Germinal center (tissue), 1 donor: ENCODE data around the gene SUPV3L1.
A peak's percentile ranks its signal among the peaks of the same experiment; 100 is the strongest.
"Not testable (repeated sequence)": the region's sequence is repeated elsewhere in the genome, so short reads cannot be mapped to it uniquely, and the experiment has no call there.

Source experiments
- DNase-seq: peaks from one replicate; pipeline ENCODE4 v3.0.0; 2012; ENCODE audit warnings: mixed read lengths, low spot score

The SUPV3L1 gene

DNA sequence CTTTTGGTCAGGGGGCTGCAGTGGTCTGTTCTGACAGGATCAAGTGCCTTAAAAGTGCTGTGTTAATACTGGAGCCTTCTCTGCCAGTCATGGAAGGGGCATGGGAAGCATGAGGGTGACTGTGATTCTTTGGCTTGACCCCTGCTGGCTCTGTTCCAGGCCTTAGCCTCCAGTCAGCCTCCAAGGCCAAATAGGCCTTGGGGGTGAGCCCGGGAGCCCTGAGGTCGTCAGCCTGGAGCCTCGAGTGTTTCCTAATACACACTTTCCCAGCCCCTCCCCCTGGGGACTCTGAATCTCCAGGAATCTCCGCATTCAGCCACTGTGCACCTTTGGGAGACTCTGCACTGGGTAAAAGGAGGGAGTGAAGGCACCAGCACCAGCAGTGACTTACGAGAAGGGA is 50.1 kb downstream of the SUPV3L1 start:
- no peak for DNase-seq

DNA sequence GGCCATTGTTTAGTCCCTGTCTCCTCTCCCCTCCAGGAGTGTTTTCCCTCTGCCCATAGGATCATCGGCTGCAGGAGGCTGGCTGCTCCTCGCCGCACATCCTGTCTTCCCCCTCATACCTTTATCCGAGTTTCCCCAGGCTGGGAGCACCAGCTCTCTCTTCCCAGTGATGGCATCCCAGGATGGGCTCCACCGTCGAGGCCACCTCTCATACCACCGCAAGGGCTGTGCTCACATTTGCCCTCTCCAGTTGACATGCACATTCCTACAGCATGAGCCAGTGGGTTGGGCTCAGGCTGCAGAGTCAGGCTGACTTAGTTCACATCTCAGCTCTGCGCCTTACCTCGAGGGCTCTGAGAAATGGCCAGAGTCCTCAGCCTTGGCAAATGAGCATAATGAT is 52.2 kb downstream of the SUPV3L1 start:
- no peak for DNase-seq

DNA sequence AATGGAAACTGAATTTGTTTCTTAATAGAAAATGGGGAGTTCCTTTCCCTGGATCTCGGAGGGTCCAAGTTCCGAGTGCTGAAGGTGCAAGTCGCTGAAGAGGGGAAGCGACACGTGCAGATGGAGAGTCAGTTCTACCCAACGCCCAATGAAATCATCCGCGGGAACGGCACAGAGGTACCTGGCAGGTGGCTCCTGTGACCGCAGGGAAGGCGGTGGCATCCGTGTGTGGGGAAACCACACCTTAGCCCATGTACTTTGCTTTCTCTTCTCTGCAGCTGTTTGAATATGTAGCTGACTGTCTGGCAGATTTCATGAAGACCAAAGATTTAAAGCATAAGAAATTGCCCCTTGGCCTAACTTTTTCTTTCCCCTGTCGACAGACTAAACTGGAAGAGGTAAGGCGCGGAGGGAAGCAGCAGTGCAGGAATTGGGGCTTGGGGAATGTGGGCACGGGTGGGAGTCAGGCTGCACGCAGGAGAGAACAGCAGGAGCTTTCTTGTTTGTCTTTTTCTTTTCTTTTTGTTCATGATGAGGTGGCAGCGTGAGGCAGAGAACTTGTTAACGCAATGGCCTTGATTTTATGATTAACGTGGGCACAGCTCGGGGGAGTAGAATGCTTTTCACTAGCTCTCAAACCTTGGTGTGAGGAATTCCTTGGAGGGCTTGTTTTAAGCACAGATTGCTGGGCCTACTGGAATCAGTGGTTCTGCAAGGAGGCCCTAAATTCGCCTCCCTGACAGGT is 52.9 kb downstream of the SUPV3L1 start:
- DNase-seq: no peak

DNA sequence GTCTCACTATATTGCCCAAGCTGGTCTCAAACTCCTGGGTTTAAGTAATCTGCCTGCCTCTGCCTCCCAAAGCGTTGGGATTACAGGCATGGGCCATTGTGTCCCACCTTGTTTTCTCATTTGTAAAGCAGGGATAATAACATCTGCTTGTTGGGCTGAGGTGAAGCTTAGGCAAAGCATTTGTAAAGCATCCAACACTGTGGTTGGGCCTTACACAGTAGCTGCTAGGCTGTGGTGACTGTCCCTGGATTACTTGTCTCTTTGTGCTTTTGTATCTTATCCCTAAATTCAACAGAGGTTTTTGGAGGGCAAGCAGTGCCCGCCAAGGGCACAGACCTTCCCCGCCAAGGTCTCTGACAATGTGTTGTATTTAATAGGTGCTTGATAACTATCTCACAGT is 54.4 kb downstream of the SUPV3L1 start:
- DNase-seq: no peak

DNA sequence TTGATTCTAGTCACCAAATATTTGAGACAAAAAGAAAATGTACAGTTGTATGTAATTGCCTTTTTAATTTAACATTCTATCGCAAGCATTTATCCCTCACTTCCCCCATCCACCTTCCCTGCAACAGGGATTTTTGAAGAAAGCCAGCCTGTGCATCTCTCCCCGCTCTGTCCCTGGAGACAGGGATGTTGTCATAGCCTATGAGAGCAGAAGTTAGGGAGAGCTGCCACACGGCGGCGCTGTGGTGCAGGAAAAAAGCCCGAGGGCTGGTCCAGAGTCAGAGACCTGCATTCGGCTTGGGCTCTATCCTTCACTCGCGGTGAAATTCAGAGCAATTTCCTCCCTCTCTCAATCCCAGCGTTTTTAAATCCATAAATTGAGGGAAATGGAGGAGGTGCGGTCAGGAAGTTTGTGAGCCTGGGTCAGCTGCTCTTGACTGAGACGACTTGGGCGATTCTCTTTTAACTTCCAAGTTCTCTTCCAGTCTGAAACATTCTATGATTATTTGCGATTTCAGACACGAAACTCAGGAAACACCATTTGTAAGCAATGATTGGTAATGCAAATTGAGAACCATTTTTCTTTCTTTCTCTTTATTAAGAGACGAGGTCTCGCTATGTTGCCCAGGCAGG is 57.6 kb downstream of the SUPV3L1 start:
- peak; percentile 80 for DNase-seq

DNA sequence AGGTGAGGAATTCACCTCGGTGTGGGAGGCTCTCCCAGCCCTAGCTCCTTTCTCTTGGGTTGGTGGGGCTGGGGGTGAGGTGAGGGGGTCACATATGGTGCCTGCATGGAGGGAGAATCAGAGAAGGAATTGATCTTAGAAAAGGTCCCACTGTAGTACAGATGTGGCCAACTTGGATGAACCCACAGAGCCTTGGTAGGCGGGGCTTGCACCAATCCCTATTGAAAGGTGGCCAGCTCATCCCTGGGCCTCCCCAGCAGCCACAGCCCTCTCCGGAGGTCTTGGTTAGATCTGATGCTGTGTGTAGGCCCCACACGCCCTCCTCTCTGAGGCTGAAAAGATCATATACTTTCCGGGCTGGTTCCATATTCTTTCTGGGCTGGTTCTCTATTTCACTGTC is 59.1 kb downstream of the SUPV3L1 start:
- no peak for DNase-seq

DNA sequence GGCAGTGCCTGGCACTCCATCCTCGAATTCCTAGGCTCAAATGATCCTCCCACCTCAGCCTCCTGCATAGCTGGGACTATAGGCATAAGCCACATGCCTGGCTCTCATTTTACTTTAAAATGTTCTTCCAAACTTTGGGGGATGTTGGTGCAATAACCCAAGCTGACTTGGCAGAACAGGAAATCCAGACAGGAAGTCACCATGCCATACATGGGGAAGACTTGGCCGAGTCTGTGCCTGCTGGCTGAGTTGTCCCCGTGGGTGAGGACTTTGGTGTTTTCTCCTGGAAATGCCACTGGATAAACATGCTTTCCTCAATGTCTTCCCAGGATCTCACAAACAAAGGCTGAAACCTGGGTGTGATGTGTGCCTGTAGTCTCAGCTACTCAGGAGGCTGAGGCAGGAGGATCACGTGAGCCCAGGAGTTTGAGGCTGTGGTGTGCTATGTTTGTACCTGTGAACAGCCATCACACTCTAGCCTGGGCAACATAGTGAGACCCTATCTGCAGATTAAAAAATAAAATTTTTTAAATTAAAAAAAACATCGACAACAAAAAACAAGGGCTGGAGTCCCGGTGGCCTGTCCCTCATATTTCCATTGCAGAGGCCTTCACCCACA is 59.9 kb downstream of the SUPV3L1 start:
- no peak for DNase-seq

DNA sequence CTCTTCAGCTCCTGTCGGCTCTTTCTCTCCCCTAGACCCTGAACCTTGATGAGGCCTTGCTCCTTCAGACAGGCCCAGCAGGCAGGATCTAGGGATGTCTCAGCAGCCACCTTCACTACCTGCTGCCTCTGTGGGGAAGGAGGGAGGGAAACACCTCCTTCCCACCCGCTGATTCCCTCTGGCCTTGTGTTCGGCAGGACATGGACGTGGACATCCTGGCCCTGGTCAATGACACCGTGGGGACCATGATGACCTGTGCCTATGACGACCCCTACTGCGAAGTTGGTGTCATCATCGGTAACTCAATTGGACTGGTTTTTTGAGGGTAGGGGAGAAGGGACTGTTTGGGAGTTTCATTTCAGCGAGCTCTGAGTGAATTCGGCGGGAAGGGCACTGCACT is 60.4 kb downstream of the SUPV3L1 start:
- no peak for DNase-seq

DNA sequence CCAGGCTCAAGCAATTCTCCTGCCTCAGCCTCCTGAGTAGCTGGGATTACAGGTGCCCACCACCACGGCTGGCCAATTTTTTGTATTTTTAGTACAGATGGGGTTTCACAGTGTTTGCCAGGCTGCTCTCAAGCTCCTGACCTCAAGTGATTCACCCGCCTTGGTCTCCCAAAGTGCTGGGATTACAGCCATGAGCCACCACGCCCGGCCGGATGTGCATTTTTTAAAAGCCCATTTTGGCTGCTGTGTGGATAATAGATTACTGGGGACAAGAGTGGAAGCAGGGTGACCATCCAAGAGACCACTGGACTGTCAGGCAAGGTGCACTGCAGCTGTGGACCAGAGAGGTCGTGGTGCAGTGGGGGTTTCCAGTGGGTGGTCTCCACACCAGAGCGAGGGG is 61.5 kb downstream of the SUPV3L1 start:
- DNase-seq: no peak

DNA sequence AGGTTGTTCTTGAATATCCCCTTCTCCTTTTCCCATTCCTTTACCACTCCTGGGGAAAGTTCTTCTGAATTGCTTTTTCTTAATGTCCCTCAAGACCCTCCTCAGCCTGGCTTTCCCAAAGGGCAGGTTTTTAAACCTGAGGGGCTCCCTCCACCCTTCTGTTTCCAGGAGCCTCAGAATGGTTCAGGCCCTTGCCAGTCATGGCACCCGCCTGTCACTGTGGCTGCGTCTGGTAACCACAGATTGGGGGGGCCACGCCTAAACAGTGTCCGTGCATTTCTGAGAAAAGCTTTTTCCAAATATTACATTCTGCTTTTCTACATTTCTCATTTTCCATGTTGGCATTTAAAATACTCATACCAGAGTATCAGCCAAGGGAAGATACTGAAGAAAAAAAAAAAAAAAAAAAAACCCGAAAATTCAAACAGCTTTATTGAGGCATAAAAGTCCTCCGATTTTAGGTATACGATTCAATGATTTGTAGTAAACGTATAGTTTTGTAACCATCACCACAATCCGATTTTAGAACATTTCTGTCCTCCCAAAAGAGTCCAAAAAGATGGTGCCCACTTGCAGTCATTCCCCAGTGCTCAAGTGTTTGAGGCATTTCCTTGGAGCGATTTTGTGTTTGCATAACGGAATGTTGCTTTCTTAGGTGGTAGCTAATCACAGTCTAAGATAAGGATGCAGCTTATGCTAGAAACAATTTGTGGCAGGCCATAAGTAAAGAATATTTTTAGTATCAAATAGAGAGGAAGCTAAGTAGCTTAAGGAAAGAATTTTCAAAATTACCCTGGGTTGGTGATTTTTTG is 62.2 kb downstream of the SUPV3L1 start:
- DNase-seq: no peak

DNA sequence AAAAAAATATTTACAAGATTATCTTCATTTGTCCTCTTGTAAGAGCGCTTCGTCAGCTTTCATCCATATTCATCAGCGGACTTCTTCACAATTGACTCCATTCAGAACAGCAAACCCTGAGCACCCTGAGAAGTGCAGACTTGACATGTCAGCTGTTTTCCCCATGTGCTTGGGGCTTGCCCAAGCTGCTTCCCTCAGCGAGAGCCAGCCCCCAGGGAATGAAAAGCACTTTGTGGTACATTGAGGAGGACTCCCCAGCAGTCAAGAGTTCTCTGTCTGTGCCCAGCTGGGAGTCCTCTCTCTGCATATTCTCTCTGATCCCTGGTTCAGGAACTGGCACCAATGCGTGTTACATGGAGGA is 62.8 kb downstream of the SUPV3L1 start:
- no peak for DNase-seq

DNA sequence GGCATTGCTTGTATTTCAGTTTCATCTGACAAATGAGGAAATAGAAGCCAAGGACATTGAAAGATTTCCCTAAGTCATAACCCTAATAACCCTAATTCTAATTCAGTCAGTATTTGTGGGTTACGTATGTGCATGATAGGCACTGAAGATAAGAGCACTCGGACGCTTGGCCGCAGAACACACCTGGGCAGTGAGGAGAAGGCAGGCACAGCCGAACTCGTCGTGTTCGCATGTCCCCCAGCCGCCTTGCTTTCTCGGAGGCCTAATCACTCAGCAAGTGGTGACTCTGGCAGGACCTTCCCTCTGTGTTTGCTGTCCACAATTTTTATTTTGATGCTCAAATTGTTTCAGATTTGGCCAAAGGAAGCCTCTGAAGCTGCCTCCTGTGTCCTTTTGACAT is 63.8 kb downstream of the SUPV3L1 start:
- DNase-seq: no peak

DNA sequence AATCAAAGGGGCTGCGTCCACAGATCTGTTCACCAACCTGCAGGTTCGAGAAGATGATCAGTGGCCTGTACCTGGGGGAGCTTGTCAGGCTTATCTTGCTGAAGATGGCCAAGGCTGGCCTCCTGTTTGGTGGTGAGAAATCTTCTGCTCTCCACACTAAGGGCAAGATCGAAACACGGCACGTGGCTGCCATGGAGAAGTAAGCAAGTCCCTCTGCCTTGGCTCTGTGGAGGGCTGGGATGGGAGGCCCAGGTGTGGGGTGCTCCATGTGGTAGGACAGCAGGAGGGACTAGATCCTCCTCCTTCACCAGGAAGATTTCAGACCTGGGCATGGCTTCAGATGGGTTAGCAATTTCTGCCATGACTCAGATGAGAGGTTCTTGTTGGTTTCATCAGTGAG is 66.0 kb downstream of the SUPV3L1 start:
- DNase-seq: no peak

DNA sequence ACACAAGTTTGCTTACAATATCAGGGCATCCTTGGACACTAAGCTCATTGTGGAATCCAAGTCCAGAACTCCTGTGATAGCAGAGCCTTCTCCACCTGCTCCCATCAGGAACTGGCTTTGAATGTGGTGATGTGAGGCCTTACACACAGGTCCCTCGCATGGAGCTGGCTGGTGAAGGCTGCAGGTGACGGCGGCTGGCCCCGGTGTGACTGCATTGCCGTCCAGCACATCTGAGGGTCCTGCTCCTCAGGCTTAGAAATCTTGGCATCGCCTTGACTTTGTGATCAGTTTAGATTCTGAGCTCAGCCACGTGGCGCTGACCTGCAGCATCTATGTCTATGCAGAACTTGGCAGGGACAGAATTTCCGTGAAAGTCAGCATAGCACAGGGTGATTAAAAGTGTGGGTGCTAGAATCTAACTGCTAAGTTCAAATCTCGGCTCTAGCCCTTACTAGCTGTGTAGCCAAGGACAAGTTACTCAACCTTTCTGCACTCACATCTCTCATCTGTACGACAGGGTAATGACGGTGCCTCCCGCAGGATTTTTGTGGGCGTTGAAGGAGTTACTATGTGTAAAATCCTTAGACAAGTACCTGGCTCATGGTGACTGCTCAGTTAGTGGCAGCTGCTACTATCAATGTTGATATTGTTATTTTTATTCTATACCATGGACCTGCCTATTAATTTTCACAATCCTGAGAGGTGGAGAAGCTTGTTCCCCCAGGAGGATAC is 66.7 kb downstream of the SUPV3L1 start:
- no peak for DNase-seq

DNA sequence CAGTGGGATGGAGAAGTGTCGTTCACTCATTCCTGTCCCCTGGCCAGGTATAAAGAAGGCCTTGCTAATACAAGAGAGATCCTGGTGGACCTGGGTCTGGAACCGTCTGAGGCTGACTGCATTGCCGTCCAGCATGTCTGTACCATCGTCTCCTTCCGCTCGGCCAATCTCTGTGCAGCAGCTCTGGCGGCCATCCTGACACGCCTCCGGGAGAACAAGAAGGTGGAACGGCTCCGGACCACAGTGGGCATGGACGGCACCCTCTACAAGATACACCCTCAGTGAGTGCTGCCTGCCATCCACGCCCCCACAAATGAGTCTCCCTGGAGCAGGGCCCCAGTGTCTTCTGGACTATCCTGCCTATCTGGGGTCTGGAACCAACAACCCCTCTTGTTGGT is 67.3 kb downstream of the SUPV3L1 start:
- DNase-seq: no peak

DNA sequence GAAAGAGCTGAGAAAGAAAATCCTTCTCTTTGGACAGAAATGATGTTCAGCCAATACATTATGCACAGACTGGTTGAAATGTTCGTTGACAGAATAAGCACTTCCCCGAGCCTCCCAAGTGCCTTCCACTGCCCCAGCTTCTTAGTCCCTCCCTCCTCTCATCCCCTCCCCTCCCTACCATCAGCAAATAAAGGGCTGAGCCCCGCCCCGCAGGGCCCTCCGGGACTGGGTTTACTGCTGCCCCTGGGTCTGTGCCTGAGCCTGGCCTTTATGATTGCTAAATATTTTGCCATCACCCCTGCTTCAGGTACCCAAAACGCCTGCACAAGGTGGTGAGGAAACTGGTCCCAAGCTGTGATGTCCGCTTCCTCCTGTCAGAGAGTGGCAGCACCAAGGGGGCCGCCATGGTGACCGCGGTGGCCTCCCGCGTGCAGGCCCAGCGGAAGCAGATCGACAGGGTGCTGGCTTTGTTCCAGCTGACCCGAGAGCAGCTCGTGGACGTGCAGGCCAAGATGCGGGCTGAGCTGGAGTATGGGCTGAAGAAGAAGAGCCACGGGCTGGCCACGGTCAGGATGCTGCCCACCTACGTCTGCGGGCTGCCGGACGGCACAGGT is 68.2 kb downstream of the SUPV3L1 start:
- no peak for DNase-seq

DNA sequence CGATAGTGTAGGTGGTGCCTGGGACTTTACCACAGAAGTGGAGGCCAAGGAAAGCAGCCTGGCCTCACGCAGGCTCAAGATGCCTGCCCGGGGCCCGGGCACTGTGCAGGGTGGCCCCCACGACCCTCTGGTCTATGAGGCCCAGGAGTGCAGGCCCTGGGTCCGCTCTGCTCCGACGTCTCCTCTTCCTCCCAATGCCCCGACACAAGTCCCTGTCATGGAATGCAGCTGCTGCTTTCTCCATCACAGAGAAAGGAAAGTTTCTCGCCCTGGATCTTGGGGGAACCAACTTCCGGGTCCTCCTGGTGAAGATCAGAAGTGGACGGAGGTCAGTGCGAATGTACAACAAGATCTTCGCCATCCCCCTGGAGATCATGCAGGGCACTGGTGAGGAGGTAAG is 70.0 kb downstream of the SUPV3L1 start:
- no peak for DNase-seq

DNA sequence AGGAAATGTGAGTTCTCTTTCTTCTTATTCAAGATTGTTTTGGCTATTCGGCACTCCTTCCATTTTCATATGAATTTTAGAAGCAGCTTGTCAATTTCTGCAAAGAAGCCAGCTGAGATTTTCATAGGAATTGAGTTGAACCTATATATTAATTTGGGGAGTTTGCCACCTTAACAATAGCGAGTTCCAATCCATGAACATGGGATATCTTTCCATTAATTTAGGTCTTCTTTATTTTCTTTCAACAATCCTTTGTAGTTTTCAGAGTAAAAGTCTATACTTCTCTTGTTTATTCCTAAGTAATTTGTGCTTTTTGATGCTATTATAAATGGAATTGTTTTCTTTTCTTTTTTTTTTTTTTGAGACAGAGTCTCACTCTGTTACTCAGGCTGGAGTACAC is 71.4 kb downstream of the SUPV3L1 start:
- not testable (repeated sequence) for DNase-seq

DNA sequence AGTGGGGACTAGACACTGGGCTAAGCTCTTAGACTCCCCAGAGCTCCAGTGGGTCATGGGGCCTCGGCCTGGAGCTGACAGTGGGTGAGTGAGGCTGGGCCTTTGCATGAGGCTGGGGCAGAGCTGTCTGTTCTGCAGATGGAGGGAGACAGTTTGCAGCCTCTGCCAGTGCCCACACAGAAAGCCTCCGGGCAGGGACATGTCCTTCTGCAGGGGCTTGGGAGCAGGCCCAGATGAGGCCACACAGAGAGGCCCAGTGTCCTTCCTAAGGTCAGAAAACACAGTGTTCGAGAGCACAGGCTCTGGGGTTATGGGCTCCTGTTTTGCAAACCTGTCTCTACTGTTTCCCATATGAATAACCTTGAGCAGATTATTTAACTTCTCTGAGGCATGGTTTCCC is 73.1 kb downstream of the SUPV3L1 start:
- no peak for DNase-seq

DNA sequence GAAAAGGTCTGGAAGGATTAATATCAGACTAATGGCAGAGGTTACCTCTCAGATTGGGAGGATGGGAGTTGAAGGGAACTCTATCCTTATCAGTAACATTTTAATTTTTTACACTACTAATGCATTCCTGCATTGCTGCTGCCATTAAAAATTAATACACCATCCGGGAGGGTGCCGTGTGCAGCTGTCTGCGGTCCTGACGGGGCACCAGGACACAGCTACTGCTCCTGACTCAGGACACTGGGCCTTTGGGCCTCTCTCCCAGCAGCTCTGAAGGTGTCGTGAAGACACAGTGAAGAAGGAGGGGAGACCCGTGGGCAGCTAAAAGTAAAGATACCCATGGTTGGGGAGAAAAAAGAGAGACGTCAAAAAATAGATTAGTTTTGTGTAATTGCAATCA is 74.8 kb downstream of the SUPV3L1 start:
- DNase-seq: no peak
